Epithelial cell of proximal tubule (primary cell): ENCODE measurements around the gene RGS10. TPM values are rescaled to one million over a fixed set of nuclear protein-coding genes. Genes with fewer than 3 reads are reported as not detected.

Source experiments
- DNase-seq: peaks from one replicate; pipeline ENCODE4 v3.0.0-alpha.2; 2011; ENCODE audit warnings: low read depth
- H3K4me3 ChIP-seq: 2 replicates; pipeline ENCODE4 v1.5.1; 2011; ENCODE audit warnings: low read depth, mild to moderate bottlenecking, low read length
- CTCF ChIP-seq: conservative IDR thresholded peaks from 2 replicates; pipeline ENCODE4 v1.5.1; 2012; ENCODE audit warnings: low read depth, mild to moderate bottlenecking, low read length
- total RNA-seq: library from RNA; depleted of rRNA; stranded (reverse); fragments of >200 nt; gene quantifications from 2 replicates; pipeline ENCODE4 v1.2.3, GENCODE V29; 2015

RGS10 gene
- total RNA-seq, 1 donor from 2014 or later: 85.9 TPM

- TF ChIP-seq CTCF: no peak
Observed at GRCh38 chr10:119455609-119456434, 86.7 kb downstream of the RGS10 start.

GRCh38 chr10:119454990-119455389 is 87.5 kb downstream of the RGS10 start:
- TF ChIP-seq CTCF: no peak
- no peak for DNase-seq
- no peak overlapping the region for H3K4me3 ChIP-seq

More at GRCh38 chr10:119455609-119456434, 86.7 kb downstream of the RGS10 start:
- H3K4me3 ChIP-seq: no peak overlapping the region
- DNase-seq: no peak

- no peak for TF ChIP-seq CTCF
- H3K4me3 ChIP-seq: no peak overlapping the region
- no peak for DNase-seq
Observed at GRCh38 chr10:119454316-119454715, 88.2 kb downstream of the RGS10 start.

GRCh38 chr10:119453313-119453712 is 89.2 kb downstream of the RGS10 start:
- no peak for DNase-seq
- TF ChIP-seq CTCF: no peak
- H3K4me3 ChIP-seq: no peak overlapping the region

GRCh38 chr10:119452396-119452795 is 90.1 kb downstream of the RGS10 start:
- no peak for DNase-seq
- no peak for TF ChIP-seq CTCF
- no peak overlapping the region for H3K4me3 ChIP-seq

- no peak for TF ChIP-seq CTCF
Observed at GRCh38 chr10:119451300-119451896, 91.1 kb downstream of the RGS10 start.

More at GRCh38 chr10:119451300-119451896, 91.1 kb downstream of the RGS10 start:
- no peak overlapping the region for H3K4me3 ChIP-seq
- DNase-seq: no peak
